Activated CD8-positive, alpha-beta memory T cell treated with anti-CD3 and anti-CD28 coated beads for 24 hours (primary cell): ENCODE results near the gene KCNQ1.

Experiments used
- DNase-seq: peaks from one replicate; pipeline ENCODE4 v3.0.0-alpha.2; 2020

KCNQ1 gene

GRCh38 chr11:2771758-2772466, 327.1 kb downstream of the KCNQ1 start:
- peak; percentile 44 for DNase-seq

GRCh38 chr11:2772544-2773031, 327.8 kb downstream of the KCNQ1 start:
- peak; percentile 60 for DNase-seq

GRCh38 chr11:2774173-2775082, 329.6 kb downstream of the KCNQ1 start:
- DNase-seq = peak; percentile 50

- DNase-seq = peak; percentile 56
These were observed 330.3 kb downstream of the KCNQ1 start for GRCh38 chr11:2775083-2775625.

DNA sequence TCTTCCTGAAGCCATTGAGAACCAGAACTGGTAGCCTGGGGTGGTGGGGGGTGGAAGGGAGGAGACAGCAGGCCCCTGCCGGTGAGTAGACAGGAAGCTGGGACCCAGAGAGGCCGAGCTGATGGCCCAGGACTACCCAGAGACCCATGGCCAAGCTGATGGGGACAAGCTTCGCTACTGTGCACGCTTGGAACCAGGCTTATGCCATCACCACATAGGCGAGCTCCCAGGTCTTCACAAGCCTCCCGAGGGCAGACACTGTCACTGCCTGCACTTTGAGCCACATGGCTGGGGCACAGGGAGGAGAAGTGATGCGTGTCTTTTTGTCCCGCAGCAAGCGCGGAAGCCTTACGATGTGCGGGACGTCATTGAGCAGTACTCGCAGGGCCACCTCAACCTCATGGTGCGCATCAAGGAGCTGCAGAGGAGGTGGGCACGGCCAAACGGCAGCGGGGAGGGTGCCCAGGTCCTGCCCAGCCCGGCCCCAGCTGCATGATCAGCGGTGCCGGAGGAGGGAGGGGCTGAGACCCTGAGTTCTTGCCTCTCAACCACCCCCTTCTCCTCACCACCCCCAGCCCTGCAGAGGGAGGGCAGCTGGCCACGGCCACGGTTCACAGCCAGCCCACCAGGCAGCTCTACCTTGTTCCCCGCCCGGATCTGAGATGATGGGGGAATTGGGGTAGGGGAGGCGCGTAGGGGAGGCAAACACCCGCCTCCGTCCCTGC, 331.0 kb downstream of the KCNQ1 start:
- peak; percentile 50 for DNase-seq

- peak; percentile 48 for DNase-seq
These were observed 331.7 kb downstream of the KCNQ1 start for GRCh38 chr11:2776351-2777061.

DNA sequence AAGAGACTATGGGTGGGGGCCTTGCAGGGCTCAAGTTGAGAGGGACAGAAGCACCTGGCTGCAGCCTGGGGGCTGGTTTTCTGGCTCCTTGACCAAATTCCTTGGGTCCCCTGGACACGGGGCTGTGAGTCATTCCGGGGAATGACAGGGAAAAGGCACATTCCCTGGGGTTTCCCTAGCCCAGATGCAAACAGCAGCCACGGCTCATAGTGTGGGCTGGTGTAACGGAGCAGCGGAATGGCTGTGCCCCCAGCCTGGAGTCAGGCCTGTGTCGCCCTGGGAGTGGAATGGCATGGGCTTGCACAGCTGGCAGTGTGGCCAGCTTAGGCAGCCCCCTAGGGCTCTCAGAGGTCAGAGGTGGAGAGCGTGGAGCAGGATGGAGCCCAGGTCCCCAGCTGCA, 332.6 kb downstream of the KCNQ1 start:
- peak; percentile 13 for DNase-seq

GRCh38 chr11:2777871-2778629, 333.2 kb downstream of the KCNQ1 start:
- DNase-seq = peak; percentile 49

DNA sequence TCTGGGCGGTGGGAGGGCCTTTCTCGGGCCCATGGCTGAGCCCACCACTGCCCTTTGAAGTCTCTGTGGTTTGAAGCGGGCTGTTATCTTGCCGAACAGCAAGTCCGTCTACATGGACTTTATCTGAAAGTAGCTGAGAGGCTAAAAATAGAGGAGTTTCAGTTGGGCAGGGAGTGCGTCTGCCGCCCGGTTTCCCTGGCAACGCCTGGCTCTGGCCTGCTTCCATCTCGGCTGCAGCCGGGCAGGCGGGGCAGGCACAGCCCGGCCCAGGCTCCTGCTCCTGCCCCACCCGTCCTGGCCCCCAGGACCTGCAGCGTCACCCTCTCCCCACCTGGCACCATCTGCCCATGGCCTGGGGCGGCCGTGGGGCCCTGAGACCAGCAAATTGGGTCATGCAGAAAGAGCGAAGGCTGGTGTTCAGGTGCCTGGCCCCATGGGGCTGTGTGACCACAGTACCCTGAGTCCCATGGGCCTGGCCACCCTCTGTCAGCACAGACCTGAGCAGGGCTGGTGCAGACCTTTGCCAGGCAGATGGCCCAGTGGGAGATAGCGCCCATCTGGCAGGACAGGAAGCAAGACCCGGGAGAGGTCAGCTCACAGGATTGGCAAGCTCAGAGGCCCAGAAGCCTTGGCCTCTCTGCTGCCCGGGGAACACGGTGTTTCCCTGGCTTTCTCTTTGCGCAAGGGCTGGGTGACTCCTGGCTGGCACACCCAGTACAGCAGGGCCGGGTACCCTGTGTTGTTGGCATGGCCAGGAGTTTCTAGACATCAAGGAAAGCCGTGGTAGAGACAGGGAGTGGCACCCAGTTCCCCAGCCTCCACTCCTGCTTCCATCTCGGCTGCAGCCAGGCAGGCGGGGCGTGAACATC, 334.1 kb downstream of the KCNQ1 start:
- peak; percentile 46 for DNase-seq

DNA sequence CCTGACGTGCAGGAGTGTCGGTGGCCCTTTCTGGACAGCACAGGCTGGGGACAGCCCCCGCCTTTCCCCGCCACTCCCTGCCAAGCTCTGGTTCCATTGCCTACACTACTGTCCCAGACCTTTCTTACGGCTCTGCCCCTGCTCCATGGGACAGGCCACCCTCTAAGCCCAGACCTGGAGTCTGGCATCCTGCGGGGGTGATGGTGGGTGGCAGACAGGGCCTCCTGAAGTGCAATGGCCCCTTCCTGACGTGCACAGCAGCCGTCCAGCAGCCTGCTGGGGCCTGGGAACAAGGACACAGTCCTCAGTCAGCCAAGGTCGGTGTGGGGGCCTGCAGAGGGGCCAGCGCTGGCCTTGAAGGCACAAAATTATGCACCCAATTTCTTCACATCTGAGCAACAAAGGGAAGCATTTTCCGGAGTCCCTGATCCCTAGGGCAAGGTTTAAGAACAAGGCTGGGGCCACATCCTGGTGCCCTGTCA, 334.7 kb downstream of the KCNQ1 start:
- no peak for DNase-seq

- peak; percentile 43 for DNase-seq
These were observed 335.4 kb downstream of the KCNQ1 start for GRCh38 chr11:2779981-2780849.

DNA sequence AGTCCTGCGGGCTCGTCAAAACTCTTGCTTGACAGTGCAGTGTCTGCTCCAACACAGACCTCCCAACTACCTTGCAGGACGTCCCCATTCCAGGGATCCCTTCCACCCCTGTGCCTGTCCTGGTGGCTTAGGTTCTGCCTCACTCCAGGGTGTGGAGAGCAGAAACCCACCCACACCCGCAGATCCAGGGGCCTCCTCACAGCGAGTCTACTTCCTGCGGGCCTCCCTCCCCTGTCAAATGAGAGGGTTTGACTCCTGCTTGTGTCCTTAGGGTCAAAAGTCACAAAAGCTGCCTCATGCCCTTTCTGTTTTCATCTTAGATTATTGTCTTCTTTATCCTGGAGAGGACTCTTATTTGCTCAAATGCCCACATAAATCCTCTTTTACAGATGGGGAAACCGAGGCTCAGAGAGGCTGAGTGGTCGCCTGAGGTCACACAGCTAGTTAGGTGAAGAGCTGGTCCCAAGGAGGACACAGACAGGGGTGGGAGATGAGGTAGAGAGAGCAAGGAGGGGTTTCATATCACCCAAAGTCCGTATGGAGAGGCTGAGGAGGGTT, 336.1 kb downstream of the KCNQ1 start:
- peak; percentile 49 for DNase-seq

GRCh38 chr11:2781408-2782274, 336.8 kb downstream of the KCNQ1 start:
- peak; percentile 32 for DNase-seq

DNA sequence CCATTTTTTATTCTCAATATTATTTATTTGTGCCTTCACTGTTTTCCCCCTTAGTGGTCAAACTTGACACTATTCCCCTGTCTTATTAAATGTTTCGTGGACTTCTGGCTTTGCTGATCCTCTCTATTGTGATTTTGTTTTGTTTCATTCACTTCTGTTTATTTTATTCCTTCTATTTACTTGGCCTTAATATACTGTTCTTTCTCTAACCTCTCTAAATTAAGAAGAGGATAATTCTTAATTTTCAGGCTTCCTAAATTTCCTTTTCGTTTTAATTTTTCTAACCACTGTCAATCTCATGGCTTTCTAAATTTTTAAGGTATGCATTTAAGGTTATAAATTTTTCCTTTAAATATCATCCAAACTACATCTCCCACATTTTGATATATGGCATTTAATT, 338.0 kb downstream of the KCNQ1 start:
- no peak for DNase-seq

DNA sequence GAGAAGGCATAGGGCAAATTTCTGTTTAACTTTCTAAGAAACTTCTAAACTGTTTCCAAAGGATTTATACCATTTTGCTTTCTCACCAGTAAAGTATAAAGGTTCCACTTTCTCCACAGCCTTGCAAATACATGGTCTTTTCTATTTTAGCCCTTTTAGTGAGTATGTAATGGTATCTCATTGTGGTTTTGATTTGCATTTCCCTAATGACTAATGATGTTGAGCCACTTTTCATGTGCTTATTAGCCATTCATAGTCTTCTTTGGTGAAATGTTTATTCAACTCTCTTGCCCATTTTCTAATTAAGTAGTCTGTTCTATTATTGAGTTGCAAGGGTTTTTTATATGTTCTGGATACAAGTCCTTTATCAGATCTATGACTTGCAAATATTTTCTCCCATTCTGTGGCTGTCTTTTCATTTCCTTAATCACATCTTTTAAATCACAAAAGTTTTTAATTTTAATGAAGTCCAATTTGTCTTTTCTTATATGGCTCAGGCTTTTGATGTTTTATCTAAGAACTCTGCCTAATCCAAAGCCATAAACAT, 338.8 kb downstream of the KCNQ1 start:
- no peak for DNase-seq

DNA sequence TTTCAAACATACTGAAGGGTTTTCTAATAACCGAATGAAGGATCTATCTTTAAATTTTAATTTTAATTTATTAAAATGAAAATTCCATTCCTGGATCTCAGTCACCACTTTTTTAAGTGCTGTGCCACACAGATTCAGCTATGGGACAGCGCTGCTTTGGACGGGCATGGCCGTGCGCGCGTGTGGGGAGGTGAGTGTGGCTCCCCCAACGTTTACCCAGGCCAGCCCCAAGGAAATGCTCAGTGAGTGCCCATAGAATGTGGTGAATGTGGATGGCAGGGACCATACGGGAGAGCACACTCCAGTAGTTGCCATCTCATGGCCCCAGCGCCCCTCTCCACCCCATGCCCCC, 343.0 kb downstream of the KCNQ1 start:
- no peak for DNase-seq
